Activated CD4-positive, alpha-beta T cell treated with anti-CD3 and anti-CD28 coated beads for 48 hours (primary cell): ENCODE measurements around the gene ARHGAP27.

Source experiments
- DNase-seq: peaks from one replicate; pipeline ENCODE4 v3.0.0-alpha.2; 2020

Gene ARHGAP27

GRCh38 chr17:45384789-45385262, 47.8 kb downstream of the ARHGAP27 start:
- DNase-seq = no peak

- DNase-seq = no peak
Measured at GRCh38 chr17:45384047-45384788, 48.5 kb downstream of the ARHGAP27 start.

GRCh38 chr17:45383003-45383402, 49.7 kb downstream of the ARHGAP27 start:
- no peak for DNase-seq

- no peak for DNase-seq
Measured at GRCh38 chr17:45382226-45382625, 50.4 kb downstream of the ARHGAP27 start.

GRCh38 chr17:45380991-45381390, 51.7 kb downstream of the ARHGAP27 start:
- no peak for DNase-seq

- DNase-seq = no peak
Measured at GRCh38 chr17:45380046-45380765, 52.5 kb downstream of the ARHGAP27 start.

GRCh38 chr17:45377401-45377800, 55.3 kb downstream of the ARHGAP27 start:
- no peak for DNase-seq

GRCh38 chr17:45376171-45377005, 56.3 kb downstream of the ARHGAP27 start:
- DNase-seq = no peak

GRCh38 chr17:45374501-45374900, 58.2 kb downstream of the ARHGAP27 start:
- DNase-seq = no peak

- DNase-seq = no peak
Measured at GRCh38 chr17:45372325-45372869, 60.3 kb downstream of the ARHGAP27 start.

- peak; percentile 69 for DNase-seq
Measured at GRCh38 chr17:45371414-45372324, 61.0 kb downstream of the ARHGAP27 start.

GRCh38 chr17:45370949-45371413, 61.7 kb downstream of the ARHGAP27 start:
- DNase-seq = no peak

- DNase-seq = no peak
Measured at GRCh38 chr17:45369421-45369820, 63.2 kb downstream of the ARHGAP27 start.

- no peak for DNase-seq
Measured at GRCh38 chr17:45368651-45369050, 64.0 kb downstream of the ARHGAP27 start.

- no peak for DNase-seq
Measured at GRCh38 chr17:45367216-45367615, 65.5 kb downstream of the ARHGAP27 start.

- no peak for DNase-seq
Measured at GRCh38 chr17:45366691-45367090, 66.0 kb downstream of the ARHGAP27 start.

GRCh38 chr17:45366049-45366448, 66.6 kb downstream of the ARHGAP27 start:
- no peak for DNase-seq

GRCh38 chr17:45364531-45365390, 67.9 kb downstream of the ARHGAP27 start:
- no peak for DNase-seq

GRCh38 chr17:45363498-45363897, 69.2 kb downstream of the ARHGAP27 start:
- DNase-seq = no peak

- no peak for DNase-seq
Measured at GRCh38 chr17:45361976-45362375, 70.7 kb downstream of the ARHGAP27 start.

- no peak for DNase-seq
Measured at GRCh38 chr17:45361451-45361850, 71.2 kb downstream of the ARHGAP27 start.
